Measurements from ENCODE around the gene FGF12. TPM values are rescaled to one million over a fixed set of nuclear protein-coding genes. Genes with fewer than 3 reads are reported as not detected.

FGF12 gene
- polyA plus RNA-seq, 1 experiment, result 0.11 TPM

- no peak overlapping the region for H3K4me3 ChIP-seq (ENCODE audit: low read depth, low read length)
- H3K36me3 ChIP-seq (ENCODE audit: control insufficient read depth, insufficient read depth, low read length), result no peaks in the 10 kb centered on the region
- ChIA-PET POLR2A (no interaction called here), CTCF (no interaction called here)
- DNase-seq (ENCODE audit: low read depth), result no peak
- no peak for TF ChIP-seq CTCF (IDR thresholded peaks at IDR 0.05; ENCODE audit: insufficient read depth, low read depth, low read length)
- no peaks in the 10 kb centered on the region for H3K27me3 ChIP-seq (ENCODE audit: control insufficient read depth, insufficient read depth, low read length)
These were observed 17.0 kb downstream of the FGF12 start for GRCh38 chr3:192710366-192710765.

- DNase-seq (ENCODE audit: low read depth), result no peak
- ChIA-PET POLR2A (no interaction called here), CTCF (no interaction called here)
- Histone ChIP-seq H3K36me3 (ENCODE audit: control insufficient read depth, insufficient read depth, low read length) (no peaks in the 10 kb centered on the region), H3K27me3 (ENCODE audit: control insufficient read depth, insufficient read depth, low read length) (no peaks in the 10 kb centered on the region), H3K4me3 (ENCODE audit: low read depth, low read length) (no peak overlapping the region)
- no peak for TF ChIP-seq CTCF (IDR thresholded peaks at IDR 0.05; ENCODE audit: insufficient read depth, low read depth, low read length)
These were observed 21.1 kb downstream of the FGF12 start for GRCh38 chr3:192706272-192706671.

- Histone ChIP-seq H3K27me3 (ENCODE audit: control insufficient read depth, insufficient read depth, low read length) (no peaks in the 10 kb centered on the region), H3K36me3 (ENCODE audit: control insufficient read depth, insufficient read depth, low read length) (no peaks in the 10 kb centered on the region), H3K4me3 (ENCODE audit: low read depth, low read length) (no peak overlapping the region)
- ChIA-PET POLR2A (no interaction called here), CTCF (no interaction called here)
- no peak for TF ChIP-seq CTCF (IDR thresholded peaks at IDR 0.05; ENCODE audit: insufficient read depth, low read depth, low read length)
- no peak for DNase-seq (ENCODE audit: low read depth)
These were observed 26.5 kb downstream of the FGF12 start for GRCh38 chr3:192700885-192701284.

GRCh38 chr3:192696943-192697587 lies 30.3 kb downstream of the FGF12 start:
- ChIA-PET CTCF (no interaction called here), POLR2A (no interaction called here)
- H3K36me3 ChIP-seq (ENCODE audit: control insufficient read depth, insufficient read depth, low read length), result no peaks in the 10 kb centered on the region
- H3K27me3 ChIP-seq (ENCODE audit: control insufficient read depth, insufficient read depth, low read length), result no peaks in the 10 kb centered on the region
- no peak for DNase-seq (ENCODE audit: low read depth)
- H3K4me3 ChIP-seq (ENCODE audit: low read depth, low read length), result no peak overlapping the region
- TF ChIP-seq CTCF (IDR thresholded peaks at IDR 0.05; ENCODE audit: insufficient read depth, low read depth, low read length), result no peak

- no peaks in the 10 kb centered on the region for H3K27me3 ChIP-seq (ENCODE audit: control insufficient read depth, insufficient read depth, low read length)
- no peak for DNase-seq (ENCODE audit: low read depth)
- H3K36me3 ChIP-seq (ENCODE audit: control insufficient read depth, insufficient read depth, low read length), result no peaks in the 10 kb centered on the region
- H3K4me3 ChIP-seq (ENCODE audit: low read depth, low read length), result no peak overlapping the region
- ChIA-PET POLR2A (no interaction called here), CTCF (no interaction called here)
- TF ChIP-seq CTCF (IDR thresholded peaks at IDR 0.05; ENCODE audit: insufficient read depth, low read depth, low read length), result no peak
These were observed 39.7 kb downstream of the FGF12 start for GRCh38 chr3:192687488-192688152.
